Natural killer cell (primary cell): ENCODE measurements around the gene ASPSCR1. TPM values are rescaled to one million over a fixed set of nuclear protein-coding genes. Genes with fewer than 3 reads are reported as not detected.

Experiments
- ATAC-seq, 3 donors: fragments of 150-1000 bp in 2 of 3; fragments of 200-7000 bp in 1 of 3; cut with Tn5 transposase; 1 replicate in 1 of 3; 2 replicates in 2 of 3; pipeline ENCODE4 v1.10.0; 2021; ENCODE audit warnings: mild to moderate bottlenecking in 2 of 3, moderate library complexity in 2 of 3
- DNase-seq, 2 donors: peaks; one replicate each; pipeline versions ENCODE4 v3.0.0 to v3.0.0-alpha.2; 2013 to 2021; ENCODE audit warnings: mixed read lengths in 1 of 2
- H3K27ac ChIP-seq: one replicate; pipeline ENCODE4 v1.5.1; 2013; ENCODE audit warnings: mild to moderate bottlenecking, low read length
- H3K27me3 ChIP-seq: one replicate; pipeline ENCODE4 v1.6.1; 2013; ENCODE audit warnings: low read length; ENCODE audit not compliant: control insufficient read depth, insufficient read depth
- H3K36me3 ChIP-seq: one replicate; pipeline ENCODE4 v1.6.1; 2013; ENCODE audit warnings: low read length; ENCODE audit not compliant: control insufficient read depth, insufficient read depth
- H3K4me1 ChIP-seq: one replicate; pipeline ENCODE4 v1.6.1; 2013; ENCODE audit warnings: low read length; ENCODE audit not compliant: control insufficient read depth, insufficient read depth
- H3K4me3 ChIP-seq: one replicate; pipeline ENCODE4 v1.5.1; 2013; ENCODE audit warnings: low read length
- H3K9me3 ChIP-seq: one replicate; pipeline ENCODE4 v1.6.1; 2013; ENCODE audit warnings: low read length; ENCODE audit not compliant: control insufficient read depth, insufficient read depth
- H3K27ac Mint-ChIP-seq, 2 donors: one replicate each; pipeline ENCODE4 v1.8.0; 2022; ENCODE audit warnings: mild to moderate bottlenecking in 2 of 2, mixed read lengths in 2 of 2, moderate library complexity in 1 of 2
- H3K27me3 Mint-ChIP-seq, 2 donors: one replicate each; pipeline ENCODE4 v1.8.0; 2022; ENCODE audit warnings: low read depth in 2 of 2, mixed read lengths in 2 of 2
- H3K36me3 Mint-ChIP-seq: one replicate; pipeline ENCODE4 v1.8.0; 2022; ENCODE audit warnings: mixed read lengths
- H3K4me1 Mint-ChIP-seq, 2 donors: one replicate each; pipeline ENCODE4 v1.8.0; 2022; ENCODE audit warnings: mixed read lengths in 2 of 2
- H3K4me3 Mint-ChIP-seq: one replicate; pipeline ENCODE4 v1.8.0; 2022; ENCODE audit warnings: mild to moderate bottlenecking, moderate library complexity, mixed read lengths
- H3K9me3 Mint-ChIP-seq, 2 donors: one replicate each; pipeline ENCODE4 v1.8.0; 2022; ENCODE audit warnings: mixed read lengths in 2 of 2
- WGBS: methylation state at CpG from one replicate; pipeline ENCODE4 v1.1.7; 2013; ENCODE audit warnings: missing lambda C conversion rate; ENCODE audit not compliant: insufficient coverage; 5-methylcytosine and 5-hydroxymethylcytosine counted together
- intact Hi-C: fragments of 100-400 bp; cut with micrococcal nuclease; formaldehyde crosslinking; loops from one replicate; pipeline ENCODE4 v1.14.2; 2022
- total RNA-seq, 4 donors: library from RNA; stranded (reverse); fragments of 120-200 nt in 1 of 4; gene quantifications; one replicate each; pipeline versions ENCODE4 v1.2.3 to v1.2.4, GENCODE V29; 2013 to 2022
- TF ChIP-seq, protein P1 (sequence below): fragments of 200-600 bp; IDR thresholded peaks from one replicate; pipeline ENCODE4 v1.8.0; 2022; ENCODE audit warnings: antibody characterized with exemption

ASPSCR1 gene
- total RNA-seq, 3 donors from 2014 or later (not counting 1 experiment from before 2014, with no cell fraction given), result 29.7 to 43.5 (median 40.8) TPM

DNA sequence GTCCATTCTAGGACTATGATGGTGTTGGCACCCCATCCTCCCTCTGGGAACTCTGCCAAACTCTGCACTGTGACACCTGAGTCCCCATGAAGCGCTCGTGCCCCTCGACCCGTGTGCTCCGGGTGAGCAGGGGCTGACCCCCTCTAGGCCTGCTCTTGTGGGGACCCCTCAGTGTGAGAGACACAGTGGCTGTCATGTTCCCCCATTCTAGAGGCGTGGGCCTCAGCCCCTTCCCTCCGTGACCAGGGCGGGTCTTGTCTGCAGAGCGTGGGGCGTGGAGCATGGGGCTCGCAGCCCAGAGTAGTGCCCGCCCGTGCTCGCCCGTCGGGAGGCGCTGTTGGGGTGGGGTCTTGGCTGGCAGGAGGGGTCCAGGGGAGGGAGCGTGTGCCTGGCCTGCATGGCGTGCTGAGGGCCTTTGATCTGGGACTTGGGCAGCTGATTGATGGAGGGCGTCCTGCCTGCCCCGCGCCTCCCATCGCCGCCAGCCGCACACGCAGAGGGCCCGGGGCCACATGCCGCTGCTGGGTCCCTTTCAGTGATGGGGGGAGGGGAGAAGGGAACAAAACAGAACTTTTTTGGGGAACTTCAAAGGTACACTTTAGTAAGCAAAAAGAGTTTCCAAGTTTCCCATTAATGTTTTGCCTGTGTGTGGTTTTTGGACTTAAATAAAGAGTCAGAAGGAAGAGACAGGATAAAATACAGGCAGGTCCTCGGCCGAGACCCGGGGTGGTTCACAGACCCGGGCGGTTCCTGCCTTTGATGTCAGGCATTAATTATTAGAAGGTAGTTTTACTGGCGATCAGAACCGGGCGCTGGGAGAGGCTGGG lies 22.8 kb downstream of the ASPSCR1 start:
- Mint-ChIP-seq H3K27ac (no peak overlapping the region), H3K9me3 (no peaks in the 10 kb centered on the region), H3K27me3 (no peaks in the 10 kb centered on the region), H3K4me1 (no peaks in the 10 kb centered on the region), H3K4me3 (no peak overlapping the region), H3K36me3 (no peaks in the 10 kb centered on the region)
- DNase-seq (no peak), ATAC-seq (no peak)
- no peaks in the 10 kb centered on the region for H3K4me1 ChIP-seq
- H3K27me3 ChIP-seq, result no peaks in the 10 kb centered on the region
- intact Hi-C loops, result no loop called here
- H3K36me3 ChIP-seq, result peaks cover 3% of the 10 kb centered on the region
- no peaks in the 10 kb centered on the region for H3K9me3 ChIP-seq
- H3K4me3 ChIP-seq, result no peak overlapping the region
- 91% methylated on average over 36 of the region's 36 CpGs for WGBS
- TF ChIP-seq, protein P1, sequence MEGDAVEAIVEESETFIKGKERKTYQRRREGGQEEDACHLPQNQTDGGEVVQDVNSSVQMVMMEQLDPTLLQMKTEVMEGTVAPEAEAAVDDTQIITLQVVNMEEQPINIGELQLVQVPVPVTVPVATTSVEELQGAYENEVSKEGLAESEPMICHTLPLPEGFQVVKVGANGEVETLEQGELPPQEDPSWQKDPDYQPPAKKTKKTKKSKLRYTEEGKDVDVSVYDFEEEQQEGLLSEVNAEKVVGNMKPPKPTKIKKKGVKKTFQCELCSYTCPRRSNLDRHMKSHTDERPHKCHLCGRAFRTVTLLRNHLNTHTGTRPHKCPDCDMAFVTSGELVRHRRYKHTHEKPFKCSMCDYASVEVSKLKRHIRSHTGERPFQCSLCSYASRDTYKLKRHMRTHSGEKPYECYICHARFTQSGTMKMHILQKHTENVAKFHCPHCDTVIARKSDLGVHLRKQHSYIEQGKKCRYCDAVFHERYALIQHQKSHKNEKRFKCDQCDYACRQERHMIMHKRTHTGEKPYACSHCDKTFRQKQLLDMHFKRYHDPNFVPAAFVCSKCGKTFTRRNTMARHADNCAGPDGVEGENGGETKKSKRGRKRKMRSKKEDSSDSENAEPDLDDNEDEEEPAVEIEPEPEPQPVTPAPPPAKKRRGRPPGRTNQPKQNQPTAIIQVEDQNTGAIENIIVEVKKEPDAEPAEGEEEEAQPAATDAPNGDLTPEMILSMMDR, result no peak
- H3K27ac ChIP-seq, result no peak overlapping the region

DNA sequence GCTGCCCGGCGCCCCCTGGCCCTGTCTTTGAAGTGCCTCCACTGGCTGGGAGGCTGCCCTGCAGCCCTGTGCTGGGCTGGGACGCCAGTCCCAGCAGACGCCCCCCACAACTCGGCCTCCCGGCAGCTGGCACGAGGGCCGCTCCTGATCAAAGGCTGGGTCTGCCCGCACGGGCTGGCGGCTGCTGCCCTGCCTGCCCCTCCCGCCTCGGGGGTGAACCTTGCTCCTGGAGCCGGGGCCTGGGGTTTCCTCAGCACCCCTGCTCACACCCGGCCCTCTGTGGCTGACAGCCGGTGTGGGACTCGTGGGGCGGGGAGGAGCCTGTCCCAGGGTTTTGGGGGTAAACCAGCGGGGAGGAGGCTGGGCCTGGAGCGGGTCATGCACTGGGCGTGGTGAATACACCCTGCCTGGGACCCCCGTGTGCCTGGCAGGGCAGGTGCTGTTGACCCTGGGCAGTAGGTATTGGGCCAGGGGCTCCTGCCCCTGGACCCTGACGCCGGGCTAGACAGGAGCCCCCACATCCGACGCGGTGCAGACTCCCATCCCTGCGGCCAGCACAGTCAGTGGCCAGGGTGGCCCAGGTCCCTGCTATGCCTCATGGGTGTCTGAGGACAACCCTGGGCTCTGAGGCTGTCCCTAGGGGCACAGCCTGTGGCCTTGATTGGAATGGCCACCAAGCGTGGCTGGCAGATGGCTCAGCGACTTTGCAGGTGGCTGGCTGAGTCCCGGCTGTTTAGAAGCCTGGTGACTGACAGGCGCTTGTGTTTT lies 23.6 kb downstream of the ASPSCR1 start:
- H3K36me3 Mint-ChIP-seq, result no peaks in the 10 kb centered on the region
- Histone ChIP-seq H3K4me3 (no peak overlapping the region), H3K9me3 (no peaks in the 10 kb centered on the region), H3K27ac (no peak overlapping the region), H3K36me3 (peaks cover 3% of the 10 kb centered on the region), H3K27me3 (no peaks in the 10 kb centered on the region), H3K4me1 (no peaks in the 10 kb centered on the region)
- no peak for DNase-seq
- no peak overlapping the region for H3K4me3 Mint-ChIP-seq
- WGBS, result 93% methylated on average over 32 of the region's 32 CpGs
- H3K4me1 Mint-ChIP-seq, result no peaks in the 10 kb centered on the region
- H3K27ac Mint-ChIP-seq, result no peak overlapping the region
- no peak for ATAC-seq
- no peaks in the 10 kb centered on the region for H3K9me3 Mint-ChIP-seq
- TF ChIP-seq, protein P1, result no peak
- intact Hi-C loops, result no loop called here
- H3K27me3 Mint-ChIP-seq, result no peaks in the 10 kb centered on the region

DNA sequence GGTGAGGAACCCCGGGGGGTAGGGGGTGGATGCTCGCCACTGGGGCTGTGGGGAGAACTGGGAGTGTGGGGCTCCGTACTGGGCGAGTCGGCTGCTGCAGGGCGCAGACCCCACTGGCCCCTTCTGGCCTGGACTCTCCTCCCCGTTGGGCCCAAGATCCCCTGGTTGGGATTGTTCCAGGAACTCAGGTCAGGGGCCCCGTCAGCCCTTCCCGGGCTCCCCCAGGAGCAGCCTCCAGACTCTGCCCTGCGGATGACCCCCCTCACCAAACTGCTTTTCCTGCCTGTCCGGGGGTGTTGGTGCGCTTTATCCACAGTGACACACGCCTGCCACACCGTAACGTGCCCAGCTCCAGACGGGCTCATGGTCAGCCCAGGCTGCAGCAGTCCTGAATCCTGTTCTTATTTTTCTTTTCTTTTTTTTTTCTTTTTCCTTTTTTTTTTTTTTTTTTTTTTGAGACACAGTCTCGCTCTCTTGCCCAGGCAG lies 24.2 kb downstream of the ASPSCR1 start:
- 87% methylated on average over 17 of the region's 17 CpGs for WGBS
- H3K9me3 Mint-ChIP-seq, result no peaks in the 10 kb centered on the region
- H3K27ac Mint-ChIP-seq, result no peak overlapping the region
- DNase-seq (no peak), ATAC-seq (no peak)
- peaks cover 3% of the 10 kb centered on the region for H3K36me3 ChIP-seq
- no peaks in the 10 kb centered on the region for H3K9me3 ChIP-seq
- no peaks in the 10 kb centered on the region for H3K27me3 ChIP-seq
- H3K27me3 Mint-ChIP-seq, result no peaks in the 10 kb centered on the region
- no peaks in the 10 kb centered on the region for H3K4me1 Mint-ChIP-seq
- H3K36me3 Mint-ChIP-seq, result no peaks in the 10 kb centered on the region
- H3K27ac ChIP-seq, result no peak overlapping the region
- intact Hi-C loops, result no loop called here
- no peak overlapping the region for H3K4me3 Mint-ChIP-seq
- H3K4me1 ChIP-seq, result no peaks in the 10 kb centered on the region
- H3K4me3 ChIP-seq, result no peak overlapping the region
- TF ChIP-seq, protein P1, result no peak
